ENCODE results near the gene SPATA20.

Gene SPATA20

GRCh38 chr17:50551884-50552283 is 4.9 kb downstream of the SPATA20 start:
- no peak for TF ChIP-seq CTCF (conservative IDR thresholded peaks at IDR 0.05; ENCODE audit: low read depth, low read length)
- H3K4me3 ChIP-seq (ENCODE audit: low read length): no peak overlapping the region
- DNase-seq (ENCODE audit: low read depth): no peak

GRCh38 chr17:50554201-50554600 is 7.2 kb downstream of the SPATA20 start:
- H3K4me3 ChIP-seq (ENCODE audit: low read length): no peak overlapping the region
- DNase-seq (ENCODE audit: low read depth): no peak
- no peak for TF ChIP-seq CTCF (conservative IDR thresholded peaks at IDR 0.05; ENCODE audit: low read depth, low read length)

GRCh38 chr17:50556803-50557202 is 9.8 kb downstream of the SPATA20 start:
- H3K4me3 ChIP-seq (ENCODE audit: low read length): no peak overlapping the region
- no peak for TF ChIP-seq CTCF (conservative IDR thresholded peaks at IDR 0.05; ENCODE audit: low read depth, low read length)
- no peak for DNase-seq (ENCODE audit: low read depth)

GRCh38 chr17:50557630-50558029 is 10.7 kb downstream of the SPATA20 start:
- no peak for DNase-seq (ENCODE audit: low read depth)
- no peak overlapping the region for H3K4me3 ChIP-seq (ENCODE audit: low read length)
- no peak for TF ChIP-seq CTCF (conservative IDR thresholded peaks at IDR 0.05; ENCODE audit: low read depth, low read length)

- TF ChIP-seq CTCF (conservative IDR thresholded peaks at IDR 0.05; ENCODE audit: low read depth, low read length): no peak
- H3K4me3 ChIP-seq (ENCODE audit: low read length): no peak overlapping the region
- DNase-seq (ENCODE audit: low read depth): no peak
Observed at GRCh38 chr17:50558091-50558490, 11.1 kb downstream of the SPATA20 start.

GRCh38 chr17:50558581-50558940 is 11.6 kb downstream of the SPATA20 start:
- DNase-seq (ENCODE audit: low read depth): no peak
- H3K4me3 ChIP-seq (ENCODE audit: low read length): no peak overlapping the region
- no peak for TF ChIP-seq CTCF (conservative IDR thresholded peaks at IDR 0.05; ENCODE audit: low read depth, low read length)

- no peak for DNase-seq (ENCODE audit: low read depth)
- H3K4me3 ChIP-seq (ENCODE audit: low read length): no peak overlapping the region
- no peak for TF ChIP-seq CTCF (conservative IDR thresholded peaks at IDR 0.05; ENCODE audit: low read depth, low read length)
Observed at GRCh38 chr17:50558941-50559614, 12.1 kb downstream of the SPATA20 start.

Data from retinal pigment epithelial cell (primary cell).